GM18870 (cell line): ENCODE results near the gene KCTD2.
"Not testable (repeated sequence)": the region's sequence is repeated elsewhere in the genome, so short reads cannot be mapped to it uniquely, and the experiment has no call there.

ENCODE experiments used
- ATAC-seq: cut with Tn5 transposase; IDR thresholded peaks from one replicate; pipeline ENCODE4 v1.9.1; 2021; ENCODE audit warnings: moderate library complexity; ENCODE audit not compliant: unreplicated experiment

Gene KCTD2

GRCh38 chr17:75046407-75047289, at the start of gene KCTD2, which contains the start of gene ATP5PD:
KCTD2 (plus strand) TSS chr17:75047225; CDS start chr17:75047251, 26 bp downstream.
ATP5PD (minus strand) TSS chr17:75046969; CDS start chr17:75042650, 4,319 bp downstream.
- ATAC-seq, result peak; percentile 95

GRCh38 chr17:74998783-74999182, 48.2 kb upstream of the KCTD2 start:
- no peak for ATAC-seq

- no peak for ATAC-seq
Observed at GRCh38 chr17:74999523-74999922, 47.5 kb upstream of the KCTD2 start.

GRCh38 chr17:75001915-75002843, 44.8 kb upstream of the KCTD2 start:
- no peak for ATAC-seq

DNA sequence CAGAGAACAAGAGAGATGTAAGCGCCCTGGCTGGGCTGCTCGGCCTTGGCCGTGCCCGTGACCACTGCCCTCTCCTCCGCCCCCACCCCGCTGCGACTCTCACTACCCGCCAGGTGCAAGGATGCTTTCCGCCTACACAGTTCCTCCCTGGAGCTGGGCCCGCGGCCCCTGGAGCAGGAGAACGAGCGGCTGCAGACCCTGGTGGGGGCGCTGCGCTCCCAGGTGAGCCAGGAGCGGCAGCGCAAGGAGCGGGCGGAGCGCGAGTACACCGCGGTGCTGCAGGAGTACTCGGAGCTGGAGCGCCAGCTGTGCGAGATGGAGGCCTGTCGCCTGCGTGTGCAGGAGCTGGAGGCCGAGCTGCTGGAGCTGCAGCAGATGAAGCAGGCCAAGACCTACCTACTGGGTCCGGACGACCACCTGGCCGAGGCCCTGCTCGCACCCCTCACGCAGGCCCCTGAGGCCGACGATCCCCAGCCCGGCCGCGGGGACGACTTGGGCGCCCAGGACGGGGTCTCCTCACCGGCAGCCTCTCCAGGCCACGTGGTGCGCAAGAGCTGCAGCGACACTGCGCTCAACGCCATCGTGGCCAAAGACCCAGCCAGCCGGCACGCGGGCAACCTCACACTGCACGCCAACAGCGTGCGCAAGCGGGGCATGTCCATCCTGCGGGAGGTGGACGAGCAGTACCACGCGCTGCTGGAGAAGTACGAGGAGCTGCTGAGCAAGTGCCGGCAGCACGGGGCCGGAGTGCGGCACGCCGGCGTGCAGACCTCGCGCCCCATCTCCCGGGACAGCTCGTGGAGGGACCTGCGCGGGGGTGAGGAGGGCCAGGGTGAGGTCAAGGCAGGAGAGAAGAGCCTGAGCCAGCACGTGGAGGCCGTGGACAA, 43.7 kb upstream of the KCTD2 start:
- ATAC-seq, result no peak

DNA sequence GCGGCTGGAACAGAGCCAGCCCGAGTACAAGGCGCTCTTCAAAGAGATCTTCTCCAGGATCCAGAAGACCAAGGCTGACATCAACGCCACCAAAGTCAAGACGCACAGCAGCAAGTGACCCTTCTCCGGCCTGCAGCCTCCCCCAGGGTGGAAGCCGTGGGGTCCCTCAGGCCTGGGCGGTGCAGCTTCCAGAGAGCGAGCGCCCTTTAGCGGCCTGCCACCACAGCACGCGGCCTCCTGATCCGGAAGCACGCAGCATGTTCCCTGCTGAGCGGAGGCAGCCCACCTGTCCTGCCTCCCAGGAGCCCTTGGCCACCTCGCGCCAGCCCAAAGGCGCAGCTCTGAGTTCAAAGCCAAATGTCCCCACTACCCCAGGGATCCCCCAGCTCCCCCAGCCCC, 43.1 kb upstream of the KCTD2 start:
- no peak for ATAC-seq

GRCh38 chr17:75004371-75004770, 42.7 kb upstream of the KCTD2 start:
- ATAC-seq, result no peak

- ATAC-seq, result no peak
Observed at GRCh38 chr17:75005291-75005690, 41.7 kb upstream of the KCTD2 start.

DNA sequence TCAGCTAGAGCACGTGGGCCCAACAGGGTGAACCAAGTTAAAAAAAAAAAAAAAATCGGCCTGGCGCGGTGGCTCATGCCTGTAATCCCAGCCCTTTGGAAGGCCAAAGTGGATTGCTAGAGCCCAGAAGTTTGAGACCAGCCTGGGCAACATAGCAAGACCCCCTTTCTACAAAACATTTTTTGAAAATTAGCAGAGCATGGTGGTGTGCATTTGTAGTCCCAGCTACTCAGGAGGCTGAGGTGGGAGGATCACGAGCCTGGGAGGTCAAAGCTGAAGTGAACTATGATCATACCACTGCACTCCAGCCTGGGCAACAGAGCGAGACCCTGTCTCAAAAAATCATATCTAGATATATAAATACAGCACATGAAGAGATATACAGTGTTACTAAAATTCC, 40.9 kb upstream of the KCTD2 start:
- ATAC-seq, result not testable (repeated sequence)

- ATAC-seq, result no peak
Observed at GRCh38 chr17:75006653-75007052, 40.4 kb upstream of the KCTD2 start.

- ATAC-seq, result no peak
Observed at GRCh38 chr17:75008373-75008772, 38.7 kb upstream of the KCTD2 start.

DNA sequence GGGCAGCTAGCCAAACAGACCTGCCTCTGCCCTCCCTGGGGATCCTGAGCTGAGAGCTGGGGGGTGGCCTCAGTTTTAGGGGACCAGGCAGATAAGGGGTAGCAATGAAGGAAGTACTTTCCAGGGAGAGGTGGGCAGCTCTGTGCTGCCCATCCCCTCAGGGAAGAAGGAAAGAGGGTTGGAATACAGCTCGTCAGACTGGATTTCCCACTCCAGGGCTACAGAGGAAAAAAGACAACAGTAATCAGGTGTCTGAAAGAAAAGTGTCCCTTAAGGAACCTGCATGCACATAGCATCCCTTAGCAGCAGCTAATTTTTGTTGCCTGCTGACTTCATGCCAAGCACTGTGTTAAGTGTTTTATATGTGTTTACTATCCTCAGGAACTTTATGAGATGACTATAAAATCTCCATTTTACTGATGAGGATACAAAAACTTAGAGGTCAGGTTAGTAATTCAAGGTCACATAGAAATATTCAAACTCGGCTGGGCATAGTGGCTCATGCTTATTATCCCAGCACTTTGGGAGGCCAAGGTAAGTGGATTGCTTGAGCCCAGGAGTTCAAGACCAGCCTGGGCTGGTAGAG, 37.8 kb upstream of the KCTD2 start:
- ATAC-seq, result no peak

- ATAC-seq, result no peak
Observed at GRCh38 chr17:75010683-75011400, 36.2 kb upstream of the KCTD2 start.

DNA sequence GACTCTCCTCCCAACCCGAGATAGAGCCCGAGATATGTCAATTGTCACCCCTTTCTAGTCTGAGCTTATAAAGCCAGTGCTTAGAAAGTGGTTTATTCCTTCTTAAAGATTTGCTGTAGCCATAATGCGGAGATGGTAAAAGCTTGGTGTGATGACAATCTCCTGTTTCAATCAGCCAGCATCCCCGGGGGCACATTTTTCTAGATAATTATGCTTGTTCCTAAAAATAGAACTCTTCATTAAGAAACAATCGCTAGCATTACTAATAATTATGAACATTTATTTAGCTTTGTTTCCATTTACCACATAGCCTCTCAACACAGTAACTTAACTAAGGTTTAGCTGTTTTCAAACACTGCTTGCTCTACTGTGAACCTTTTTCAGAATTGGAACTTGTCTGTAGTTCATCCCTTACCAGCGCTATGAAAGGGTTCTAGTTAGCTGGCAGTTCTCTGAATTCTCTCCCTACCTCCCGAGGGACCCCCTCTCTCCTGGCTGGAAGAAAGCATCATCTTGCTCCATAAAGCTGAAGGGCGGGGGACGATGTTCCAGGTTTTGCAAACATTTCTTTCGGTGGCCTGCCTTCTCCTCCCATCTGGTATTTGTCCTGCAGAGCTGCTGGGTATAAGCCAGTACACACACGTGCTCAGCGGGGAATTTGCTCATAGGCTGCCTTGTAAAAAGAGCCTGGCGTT, 35.5 kb upstream of the KCTD2 start:
- ATAC-seq, result no peak

DNA sequence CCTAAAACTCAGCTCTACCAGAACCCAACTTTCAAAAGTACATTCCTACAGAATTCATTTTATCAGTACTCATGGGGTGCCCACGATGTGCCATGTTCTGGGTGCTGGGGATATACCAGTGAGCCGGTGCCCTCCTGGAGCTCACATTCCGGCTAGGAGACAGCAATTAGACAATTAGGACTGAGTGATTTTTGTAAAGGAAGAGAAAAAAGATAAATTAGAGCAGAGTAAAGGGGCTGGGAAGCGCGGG, 35.0 kb upstream of the KCTD2 start:
- ATAC-seq, result no peak

DNA sequence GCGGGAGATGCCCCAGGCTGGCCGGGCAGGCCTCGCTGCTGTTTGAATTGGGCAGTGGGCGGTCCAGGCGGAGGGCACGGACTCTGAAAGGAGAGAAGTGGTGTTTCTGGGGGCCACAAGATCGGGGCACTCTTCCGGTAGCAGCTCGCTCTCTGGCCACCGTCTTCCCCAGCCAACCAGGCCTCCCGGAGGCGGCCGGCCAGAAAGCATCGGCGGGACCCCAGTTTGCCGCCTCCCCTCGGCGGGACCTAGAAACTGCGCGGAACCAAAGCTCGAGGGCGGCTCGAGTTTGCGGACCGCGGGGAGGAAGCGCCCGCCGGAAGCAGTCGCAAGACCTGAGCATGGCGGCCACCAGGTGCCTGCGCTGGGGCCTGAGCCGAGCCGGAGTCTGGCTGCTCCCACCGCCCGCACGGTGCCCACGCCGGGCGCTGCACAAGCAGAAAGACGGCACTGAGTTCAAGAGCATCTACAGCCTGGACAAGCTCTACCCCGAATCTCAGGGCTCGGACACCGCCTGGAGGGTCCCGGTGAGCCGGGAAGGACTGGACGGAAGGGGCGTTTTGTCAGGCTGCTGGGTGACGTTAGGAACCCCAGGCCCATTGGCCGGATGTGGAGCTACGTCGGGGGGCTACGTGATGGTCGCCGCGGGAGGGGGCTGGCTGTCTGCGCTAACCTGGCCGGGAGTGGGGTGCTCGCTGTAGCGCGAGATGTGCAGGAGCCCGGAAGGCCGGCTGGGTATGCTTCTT, 34.5 kb upstream of the KCTD2 start, which contains the start of gene MRPL58:
TSS of gene MRPL58 (plus strand) at position 325 of the 746 bp plus-strand sequence. CDS start at position 342, 17 bp downstream.
- peak; percentile 56 for ATAC-seq

GRCh38 chr17:75013092-75013559, 33.9 kb upstream of the KCTD2 start:
- ATAC-seq, result no peak

GRCh38 chr17:75019146-75019545, 27.9 kb upstream of the KCTD2 start:
- ATAC-seq, result no peak
